Left lung (tissue), 10 donors: ENCODE measurements around the gene ACOT7. TPM values are rescaled to one million over a fixed set of nuclear protein-coding genes. Genes with fewer than 3 reads are reported as not detected.

Experiments
- ATAC-seq: fragments of 200-7000 bp; cut with Tn5 transposase; one replicate; pipeline ENCODE4 v1.9.1; 2020; ENCODE audit warnings: moderate library complexity
- DNase-seq, 4 donors: peaks; one replicate each; pipeline ENCODE4 v3.0.0-alpha.2; 2013 to 2020
- H3K27ac ChIP-seq, 2 donors: fragments of 200-600 bp; sonication (generic) in 1 of 2; one replicate each; pipeline versions ENCODE4 v1.5.0 to v1.8.0; 2020 to 2021
- H3K27me3 ChIP-seq, 2 donors: fragments of 200-600 bp; sonication (generic) in 1 of 2; one replicate each; pipeline versions ENCODE4 v1.5.0 to v1.8.0; 2020 to 2021
- H3K36me3 ChIP-seq, 2 donors: fragments of 200-600 bp; sonication (generic) in 1 of 2; one replicate each; pipeline versions ENCODE4 v1.5.0 to v1.8.0; 2020 to 2021
- H3K4me1 ChIP-seq, 2 donors: fragments of 200-600 bp; one replicate each; pipeline ENCODE4 v1.8.0; 2021
- H3K4me3 ChIP-seq, 2 donors: fragments of 200-600 bp; sonication (generic) in 1 of 2; one replicate each; pipeline versions ENCODE4 v1.5.0 to v1.8.0; 2020 to 2021; ENCODE audit warnings: mild to moderate bottlenecking in 1 of 2
- H3K9me3 ChIP-seq, 2 donors: fragments of 200-600 bp; sonication (generic) in 1 of 2; one replicate each; pipeline versions ENCODE4 v1.5.0 to v1.8.0; 2020 to 2021
- CTCF ChIP-seq, 2 donors: fragments of 200-600 bp; sonication (generic) in 1 of 2; IDR thresholded peaks; one replicate each; pipeline versions ENCODE4 v1.5.0 to v1.8.0; 2021; ENCODE audit warnings: antibody characterized with exemption in 2 of 2
- intact Hi-C, 2 donors: fragments of 100-400 bp; cut with DNase I; formaldehyde crosslinking; loops; one replicate each; pipeline versions ENCODE4 v1.11.2 to v1.14.2; 2022
- polyA plus RNA-seq, 6 donors: library from polyadenylated mRNA; unstranded; fragments of 120-200 nt; gene quantifications; one replicate each; pipeline ENCODE4 v1.2.1, GENCODE V29; 2013; ENCODE audit not compliant: insufficient read length in 6 of 6
- total RNA-seq, 2 donors: library from RNA; stranded (reverse); fragmentation: NEBNext Ultra II Directional; extraction: Animal tissue kit (Norgen Biotek cat#: 25700); gene quantifications; one replicate each; pipeline ENCODE4 v1.2.1, GENCODE V29; 2021
- donor health status: DM: no; HTN: yes; CAD: no.
- donor health status: DM: no; HTN: no; CAD: no.

The ACOT7 gene
- total and polyA plus RNA-seq, 8 donors, result 13.1 to 30.1 (median 14.9) TPM

- DNase-seq, result peak in 1 of 4 donors; percentile 71
- Histone ChIP-seq H3K4me3 (peak overlapping the region; percentile 52 to 61), H3K36me3 (no peaks in the 10 kb centered on the region), H3K4me1 (peaks cover 6 to 26% of the 10 kb centered on the region in 2 donors), H3K9me3 (no peaks in the 10 kb centered on the region), H3K27me3 (peaks cover 0 to 69% of the 10 kb centered on the region in 2 donors), H3K27ac (peak overlapping the region in 1 of 2 donors; percentile 44)
- no peak for TF ChIP-seq CTCF (IDR thresholded peaks at IDR 0.05)
- intact Hi-C loops, result no loop called here
- ATAC-seq, result peak; percentile 23
Observed at GRCh38 chr1:6260433-6260934, 133.1 kb downstream of the ACOT7 start.

DNA sequence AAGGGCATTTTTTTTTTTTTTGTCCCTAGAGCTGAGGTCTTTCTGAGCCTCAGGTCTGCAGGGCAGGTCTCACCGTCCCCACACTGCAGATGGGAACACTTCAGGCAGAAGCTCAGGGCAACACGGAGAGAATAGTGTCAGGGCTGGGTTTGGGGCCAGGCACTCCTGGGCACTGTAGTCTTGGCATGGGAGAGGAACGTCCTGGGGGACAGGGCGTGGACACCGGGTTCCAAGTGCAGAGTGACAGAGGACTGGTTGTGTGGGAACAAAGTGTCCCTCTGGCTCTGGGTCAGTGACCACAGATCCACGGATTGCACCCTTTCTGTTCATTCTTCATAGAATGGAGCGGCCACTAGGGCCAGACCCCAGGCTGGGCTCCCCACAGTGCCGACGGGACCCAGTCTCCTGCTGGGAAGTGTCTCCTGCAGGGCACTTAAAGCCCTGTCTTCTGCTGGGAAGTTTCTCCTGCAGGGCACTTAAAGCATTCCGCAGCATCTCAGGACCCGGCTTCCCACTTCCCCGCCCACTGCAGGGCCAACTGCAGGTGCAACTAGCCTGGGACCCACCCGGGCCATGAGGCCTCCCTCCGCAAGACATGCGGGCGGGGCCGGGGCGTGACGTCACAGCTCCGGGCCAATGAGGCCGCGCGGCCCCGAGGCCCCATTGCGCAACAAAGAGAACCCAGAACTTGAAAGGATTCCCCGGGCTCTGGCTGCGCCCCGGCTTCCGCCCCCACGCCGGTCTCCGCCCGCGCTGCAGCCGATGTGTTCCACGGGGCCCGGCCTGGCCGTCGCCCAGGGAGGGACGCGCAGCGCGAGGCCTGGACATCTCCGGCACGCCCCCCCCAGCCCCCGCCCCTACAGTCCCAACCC is 133.8 kb downstream of the ACOT7 start:
- DNase-seq (peak; percentile 76 to 92 (median 88)), ATAC-seq (peak; percentile 78)
- H3K36me3 ChIP-seq, result no peaks in the 10 kb centered on the region
- no peak overlapping the region for H3K27ac ChIP-seq
- peak overlapping the region; percentile 52 to 61 for H3K4me3 ChIP-seq
- H3K4me1 ChIP-seq, result peaks cover 6 to 26% of the 10 kb centered on the region in 2 donors
- intact Hi-C loops, result loop anchor here in 1 of 2 donors (10.0 kb wide), 1 partner anchor 155 kb away; the partner anchor contains the start of gene HES2
- H3K27me3 ChIP-seq, result peaks cover 0 to 69% of the 10 kb centered on the region in 2 donors
- no peak for TF ChIP-seq CTCF (IDR thresholded peaks at IDR 0.05)
- no peaks in the 10 kb centered on the region for H3K9me3 ChIP-seq

- H3K9me3 ChIP-seq, result no peaks in the 10 kb centered on the region
- H3K4me1 ChIP-seq, result peaks cover 4 to 26% of the 10 kb centered on the region in 2 donors
- H3K36me3 ChIP-seq, result no peaks in the 10 kb centered on the region
- H3K27me3 ChIP-seq, result peaks cover 0 to 74% of the 10 kb centered on the region in 2 donors
- ATAC-seq (no peak), DNase-seq (no peak)
- intact Hi-C loops, result loop anchor here in 1 of 2 donors (10.0 kb wide), 1 partner anchor 156 kb away; the partner anchor contains the start of gene HES2
- no peak overlapping the region for H3K4me3 ChIP-seq
- H3K27ac ChIP-seq, result no peak overlapping the region
- no peak for TF ChIP-seq CTCF (IDR thresholded peaks at IDR 0.05)
Observed at GRCh38 chr1:6258675-6259074, 134.9 kb downstream of the ACOT7 start.

DNA sequence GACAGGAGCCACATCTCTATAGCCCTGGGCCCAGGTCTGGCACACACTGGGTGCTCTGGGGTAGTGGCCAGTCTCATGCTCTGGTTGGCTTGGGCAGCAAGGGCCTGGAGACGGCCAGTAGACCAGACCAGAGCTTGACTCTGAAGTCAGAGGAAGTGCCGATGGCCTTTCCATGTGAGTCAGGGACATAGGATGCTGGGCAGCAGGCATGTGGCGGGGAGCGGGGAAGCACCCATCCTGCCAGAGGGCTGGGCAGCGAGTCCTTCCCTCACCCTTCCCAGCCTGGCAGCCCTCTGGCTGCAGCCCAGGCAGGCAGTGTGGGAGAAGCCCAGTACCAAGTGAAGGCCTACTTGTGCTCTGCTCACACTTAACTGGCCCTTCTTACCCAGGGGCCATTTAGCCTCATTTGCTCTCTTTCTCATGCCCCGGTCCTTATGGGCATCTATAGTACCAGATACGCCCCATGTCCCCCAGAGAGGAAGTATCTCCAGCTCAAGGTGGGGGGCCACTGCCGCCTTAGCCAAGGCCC is 136.0 kb downstream of the ACOT7 start:
- H3K36me3 ChIP-seq, result no peaks in the 10 kb centered on the region
- intact Hi-C loops, result loop anchor here in 1 of 2 donors (10.0 kb wide), 1 partner anchor 157 kb away; the partner anchor contains the start of gene HES2
- peaks cover 0 to 71% of the 10 kb centered on the region in 2 donors for H3K27me3 ChIP-seq
- TF ChIP-seq CTCF (IDR thresholded peaks at IDR 0.05), result no peak
- H3K4me3 ChIP-seq, result no peak overlapping the region
- no peak overlapping the region for H3K27ac ChIP-seq
- H3K4me1 ChIP-seq, result peaks cover 0 to 26% of the 10 kb centered on the region in 2 donors
- DNase-seq, result no peak
- no peak for ATAC-seq
- H3K9me3 ChIP-seq, result no peaks in the 10 kb centered on the region

DNA sequence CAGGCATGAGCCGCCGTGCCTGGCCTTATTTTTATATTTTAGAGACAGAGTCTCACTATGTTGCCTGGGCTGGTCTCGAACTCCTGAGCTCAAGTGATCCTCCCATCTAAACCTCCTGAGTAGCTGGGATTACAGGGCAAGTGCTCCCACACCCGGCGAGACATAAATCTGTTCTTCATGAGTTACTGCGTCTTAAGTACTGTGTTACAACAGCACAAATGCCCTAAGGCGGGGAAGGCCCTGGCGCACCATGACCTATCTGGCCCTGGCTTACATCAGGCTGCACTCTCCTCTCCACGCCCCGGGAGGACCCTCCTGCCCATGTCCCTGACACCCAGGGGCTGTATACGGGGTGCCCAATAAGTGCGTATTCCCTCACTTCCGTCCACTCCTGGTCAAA is 136.9 kb downstream of the ACOT7 start:
- H3K4me3 ChIP-seq, result no peak overlapping the region
- H3K36me3 ChIP-seq, result no peaks in the 10 kb centered on the region
- no peaks in the 10 kb centered on the region for H3K9me3 ChIP-seq
- H3K27ac ChIP-seq, result no peak overlapping the region
- no peak for ATAC-seq
- no peak for DNase-seq
- intact Hi-C loops, result loop anchor here in 1 of 2 donors (10.0 kb wide), 1 partner anchor 158 kb away; the partner anchor contains the start of gene HES2
- H3K27me3 ChIP-seq, result peaks cover 0 to 71% of the 10 kb centered on the region in 2 donors
- no peak for TF ChIP-seq CTCF (IDR thresholded peaks at IDR 0.05)
- peaks cover 0 to 23% of the 10 kb centered on the region in 2 donors for H3K4me1 ChIP-seq
